GM23338 (cell line): ENCODE data around the gene LGALSL. TPM values are rescaled to one million over a fixed set of nuclear protein-coding genes. Genes with fewer than 3 reads are reported as not detected.

ENCODE experiments used
- ATAC-seq: fragments of 200-7000 bp; cut with Tn5 transposase; 3 replicates; pipeline ENCODE4 v1.9.1; 2020
- DNase-seq: peaks from one replicate; pipeline ENCODE4 v3.0.0-alpha.2; 2015; ENCODE audit warnings: low spot score
- H2AFZ ChIP-seq: fragments of 200-600 bp; sonication (generic); 2 replicates; pipeline ENCODE4 v1.8.0; 2016; ENCODE audit warnings: antibody characterized with exemption, mild to moderate bottlenecking, moderate library complexity
- H3F3A ChIP-seq: fragments of 200-600 bp; sonication (generic); replicated peaks from 2 replicates; pipeline ENCODE4 v1.8.0; 2017; ENCODE audit warnings: antibody characterized with exemption, mixed run types, low read depth
- H3K27ac ChIP-seq: fragments of 200-600 bp; sonication (generic); 2 replicates; pipeline ENCODE4 v1.6.1; 2016; ENCODE audit warnings: low read depth
- H3K27me3 ChIP-seq: fragments of 200-600 bp; sonication (generic); 2 replicates; pipeline ENCODE4 v1.8.0; 2016; ENCODE audit warnings: mild to moderate bottlenecking, mixed run types, moderate library complexity; ENCODE audit not compliant: insufficient read depth
- H3K36me3 ChIP-seq: fragments of 200-600 bp; sonication (generic); 2 replicates; pipeline ENCODE4 v1.8.0; 2016; ENCODE audit warnings: mild to moderate bottlenecking; ENCODE audit not compliant: insufficient read depth
- H3K4me1 ChIP-seq: fragments of 200-600 bp; sonication (generic); 2 replicates; pipeline ENCODE4 v1.8.0; 2016; ENCODE audit warnings: mild to moderate bottlenecking, moderate library complexity; ENCODE audit not compliant: insufficient read depth
- H3K4me2 ChIP-seq: fragments of 200-600 bp; sonication (generic); 2 replicates; pipeline ENCODE4 v1.7.1; 2017; ENCODE audit warnings: mixed run types
- H3K4me3 ChIP-seq: fragments of 200-600 bp; sonication (generic); 2 replicates; pipeline ENCODE4 v1.6.1; 2016; ENCODE audit warnings: mixed run types
- H3K79me2 ChIP-seq: fragments of 200-600 bp; sonication (generic); replicated peaks from 2 replicates; pipeline ENCODE4 v1.8.0; 2017; ENCODE audit warnings: mild to moderate bottlenecking; ENCODE audit not compliant: insufficient read depth
- H3K9me2 ChIP-seq: fragments of 200-600 bp; sonication (generic); 2 replicates; pipeline ENCODE4 v1.8.0; 2017; ENCODE audit not compliant: insufficient read depth
- H4K20me1 ChIP-seq: fragments of 200-600 bp; sonication (generic); replicated peaks from 2 replicates; pipeline ENCODE4 v1.8.0; 2017; ENCODE audit warnings: mild to moderate bottlenecking; ENCODE audit not compliant: insufficient read depth
- H3K27ac Mint-ChIP-seq: 2 replicates; pipeline ENCODE4 v1.8.0; 2020; ENCODE audit warnings: inconsistent platforms, mild to moderate bottlenecking, moderate library complexity, mixed read lengths
- H3K27me3 Mint-ChIP-seq: 3 replicates; pipeline ENCODE4 v1.8.0; 2022; ENCODE audit warnings: low read depth, mild to moderate bottlenecking, moderate library complexity, mixed read lengths, inconsistent platforms; ENCODE audit not compliant: insufficient read depth, poor library complexity
- H3K36me3 Mint-ChIP-seq: 3 replicates; pipeline ENCODE4 v1.8.0; 2021; ENCODE audit warnings: low read depth, mild to moderate bottlenecking, inconsistent platforms, moderate library complexity, mixed read lengths
- H3K4me1 Mint-ChIP-seq: 3 replicates; pipeline ENCODE4 v1.8.0; 2020; ENCODE audit warnings: mild to moderate bottlenecking, inconsistent platforms, mixed read lengths
- H3K4me3 Mint-ChIP-seq: 3 replicates; pipeline ENCODE4 v1.8.0; 2021; ENCODE audit warnings: moderate library complexity, mild to moderate bottlenecking, inconsistent platforms, mixed read lengths
- H3K9me3 Mint-ChIP-seq: 3 replicates; pipeline ENCODE4 v1.8.0; 2020; ENCODE audit warnings: moderate library complexity, mild to moderate bottlenecking, inconsistent platforms, mixed read lengths
- CREB1 ChIP-seq: fragments of 250-450 bp; sonication (Bioruptor Pico); IDR thresholded peaks from 2 replicates; pipeline ENCODE4 v1.5.0; 2020; ENCODE audit warnings: low read depth, mild to moderate bottlenecking, moderate library complexity
- EZH2 ChIP-seq: fragments of 200-600 bp; sonication (generic); IDR thresholded peaks from one replicate; pipeline ENCODE4 v1.8.0; 2017; ENCODE audit warnings: antibody characterized with exemption, mild to moderate bottlenecking, low read depth; ENCODE audit not compliant: unreplicated experiment
- EZH2phosphoT487 ChIP-seq: fragments of 200-600 bp; sonication (generic); IDR thresholded peaks from one replicate; pipeline ENCODE4 v1.8.1; 2018; ENCODE audit warnings: antibody characterized with exemption; ENCODE audit not compliant: unreplicated experiment
- JUNB ChIP-seq: IDR thresholded peaks from one replicate; pipeline ENCODE4 v1.6.1; 2016; ENCODE audit warnings: antibody characterized with exemption; ENCODE audit not compliant: unreplicated experiment
- NANOG ChIP-seq: IDR thresholded peaks from 2 replicates; pipeline ENCODE4 v1.6.1; 2016; ENCODE audit warnings: antibody characterized with exemption, borderline replicate concordance
- POLR2AphosphoS5 ChIP-seq: IDR thresholded peaks from 2 replicates; pipeline ENCODE4 v1.6.1; 2016; ENCODE audit warnings: antibody characterized with exemption, low read depth
- STAT1 ChIP-seq: IDR thresholded peaks from one replicate; pipeline ENCODE4 v1.6.1; 2016; ENCODE audit warnings: antibody characterized with exemption; ENCODE audit not compliant: unreplicated experiment
- ZNF114 ChIP-seq: fragments of 250-450 bp; sonication (Bioruptor Pico); IDR thresholded peaks from 2 replicates; pipeline ENCODE4 v1.5.0; 2020; ENCODE audit warnings: mild to moderate bottlenecking, moderate library complexity
- ZNF331 ChIP-seq: fragments of 250-450 bp; sonication (Bioruptor Pico); IDR thresholded peaks from 2 replicates; pipeline ENCODE4 v1.5.0; 2020; ENCODE audit warnings: low read depth, mild to moderate bottlenecking, moderate library complexity
- polyA plus RNA-seq: library from polyadenylated mRNA; unstranded; fragments of >200 nt; fragmentation: Nextera tagmentation; extraction: Ambion mirVana; gene quantifications from 2 replicates; pipeline ENCODE4 v1.2.1, GENCODE V29; 2016
- total RNA-seq: library from RNA; depleted of rRNA; stranded (reverse); fragments of >200 nt; shearing (Covaris generic); gene quantifications from 2 replicates; pipeline ENCODE4 v1.2.3, GENCODE V29; 2014
- TF ChIP-seq, protein P1 (sequence below), 2 experiments: fragments of 200-600 bp in 1 of 2; sonication (generic) in 1 of 2; conservative IDR thresholded peaks; 2 replicates each; pipeline versions ENCODE4 v1.5.1 to v1.6.1; 2016 to 2017; ENCODE audit warnings: antibody characterized with exemption in 2 of 2, low read depth in 2 of 2, mild to moderate bottlenecking in 2 of 2, moderate library complexity in 1 of 2
- TF ChIP-seq, protein P2 (sequence below): IDR thresholded peaks from 2 replicates; pipeline ENCODE4 v1.6.1; 2016; ENCODE audit warnings: antibody characterized with exemption
- TF ChIP-seq, protein P3 (sequence below): IDR thresholded peaks from one replicate; pipeline ENCODE4 v1.6.1; 2018; ENCODE audit warnings: antibody characterized with exemption; ENCODE audit not compliant: unreplicated experiment
- TF ChIP-seq, protein P4 (sequence below): fragments of 250-450 bp; sonication (Bioruptor Pico); IDR thresholded peaks from 2 replicates; pipeline ENCODE4 v1.5.0; 2020; ENCODE audit warnings: mild to moderate bottlenecking, moderate library complexity

Gene LGALSL
- total and polyA plus RNA-seq, 2 experiments from 2014 or later, result 20.6 to 28.4 TPM

DNA sequence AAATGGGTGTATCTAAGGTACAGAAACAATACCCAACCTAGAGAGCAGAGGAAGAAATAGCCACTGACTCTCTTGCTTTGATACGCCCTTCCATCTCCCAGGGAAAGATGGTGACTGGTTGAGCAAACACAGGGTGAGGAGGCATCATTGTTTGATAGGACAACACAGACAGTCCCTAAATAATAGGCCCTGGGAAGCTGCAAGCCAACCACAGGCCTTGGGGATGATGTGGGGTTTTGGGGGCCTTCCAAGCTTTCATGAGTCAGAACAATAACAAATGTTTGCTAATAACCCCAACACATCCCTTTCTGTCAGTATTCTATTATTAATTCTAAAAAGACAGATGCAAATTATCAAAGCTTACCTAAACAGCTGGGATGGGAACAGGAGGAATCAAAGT lies 9.8 kb downstream of the LGALSL start:
- Histone ChIP-seq H2AFZ (no peak overlapping the region), H4K20me1 (no peaks in the 10 kb centered on the region), H3K4me2 (no peak overlapping the region), H3K27me3 (no peaks in the 10 kb centered on the region), H3K4me1 (0 out of 2 replicates have a peak, but pooled peaks cover 3% of the 10 kb centered on the region), H3K79me2 (no peaks in the 10 kb centered on the region), H3K4me3 (no peak overlapping the region), H3K36me3 (no peaks in the 10 kb centered on the region), H3K9me2 (no peaks in the 10 kb centered on the region), H3K27ac (no peak overlapping the region), H3F3A (no peaks in the 10 kb centered on the region)
- no peak for TF ChIP-seq ZNF331
- no peak for TF ChIP-seq CREB1 (CRISPR knock-in tag)
- TF ChIP-seq JUNB, result no peak
- TF ChIP-seq EZH2, result no peak
- no peak for TF ChIP-seq EZH2phosphoT487
- no peak for TF ChIP-seq POLR2AphosphoS5
- TF ChIP-seq ZNF114 (CRISPR knock-in tag), result no peak
- TF ChIP-seq, protein P1, sequence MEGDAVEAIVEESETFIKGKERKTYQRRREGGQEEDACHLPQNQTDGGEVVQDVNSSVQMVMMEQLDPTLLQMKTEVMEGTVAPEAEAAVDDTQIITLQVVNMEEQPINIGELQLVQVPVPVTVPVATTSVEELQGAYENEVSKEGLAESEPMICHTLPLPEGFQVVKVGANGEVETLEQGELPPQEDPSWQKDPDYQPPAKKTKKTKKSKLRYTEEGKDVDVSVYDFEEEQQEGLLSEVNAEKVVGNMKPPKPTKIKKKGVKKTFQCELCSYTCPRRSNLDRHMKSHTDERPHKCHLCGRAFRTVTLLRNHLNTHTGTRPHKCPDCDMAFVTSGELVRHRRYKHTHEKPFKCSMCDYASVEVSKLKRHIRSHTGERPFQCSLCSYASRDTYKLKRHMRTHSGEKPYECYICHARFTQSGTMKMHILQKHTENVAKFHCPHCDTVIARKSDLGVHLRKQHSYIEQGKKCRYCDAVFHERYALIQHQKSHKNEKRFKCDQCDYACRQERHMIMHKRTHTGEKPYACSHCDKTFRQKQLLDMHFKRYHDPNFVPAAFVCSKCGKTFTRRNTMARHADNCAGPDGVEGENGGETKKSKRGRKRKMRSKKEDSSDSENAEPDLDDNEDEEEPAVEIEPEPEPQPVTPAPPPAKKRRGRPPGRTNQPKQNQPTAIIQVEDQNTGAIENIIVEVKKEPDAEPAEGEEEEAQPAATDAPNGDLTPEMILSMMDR (conservative IDR thresholded peaks at IDR 0.05; ENCODE audit: low read depth in 2 of 2), result no peak
- TF ChIP-seq, protein P2, sequence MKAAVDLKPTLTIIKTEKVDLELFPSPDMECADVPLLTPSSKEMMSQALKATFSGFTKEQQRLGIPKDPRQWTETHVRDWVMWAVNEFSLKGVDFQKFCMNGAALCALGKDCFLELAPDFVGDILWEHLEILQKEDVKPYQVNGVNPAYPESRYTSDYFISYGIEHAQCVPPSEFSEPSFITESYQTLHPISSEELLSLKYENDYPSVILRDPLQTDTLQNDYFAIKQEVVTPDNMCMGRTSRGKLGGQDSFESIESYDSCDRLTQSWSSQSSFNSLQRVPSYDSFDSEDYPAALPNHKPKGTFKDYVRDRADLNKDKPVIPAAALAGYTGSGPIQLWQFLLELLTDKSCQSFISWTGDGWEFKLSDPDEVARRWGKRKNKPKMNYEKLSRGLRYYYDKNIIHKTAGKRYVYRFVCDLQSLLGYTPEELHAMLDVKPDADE, result no peak
- no peak for TF ChIP-seq STAT1
- no peak for TF ChIP-seq NANOG
- TF ChIP-seq, protein P3, sequence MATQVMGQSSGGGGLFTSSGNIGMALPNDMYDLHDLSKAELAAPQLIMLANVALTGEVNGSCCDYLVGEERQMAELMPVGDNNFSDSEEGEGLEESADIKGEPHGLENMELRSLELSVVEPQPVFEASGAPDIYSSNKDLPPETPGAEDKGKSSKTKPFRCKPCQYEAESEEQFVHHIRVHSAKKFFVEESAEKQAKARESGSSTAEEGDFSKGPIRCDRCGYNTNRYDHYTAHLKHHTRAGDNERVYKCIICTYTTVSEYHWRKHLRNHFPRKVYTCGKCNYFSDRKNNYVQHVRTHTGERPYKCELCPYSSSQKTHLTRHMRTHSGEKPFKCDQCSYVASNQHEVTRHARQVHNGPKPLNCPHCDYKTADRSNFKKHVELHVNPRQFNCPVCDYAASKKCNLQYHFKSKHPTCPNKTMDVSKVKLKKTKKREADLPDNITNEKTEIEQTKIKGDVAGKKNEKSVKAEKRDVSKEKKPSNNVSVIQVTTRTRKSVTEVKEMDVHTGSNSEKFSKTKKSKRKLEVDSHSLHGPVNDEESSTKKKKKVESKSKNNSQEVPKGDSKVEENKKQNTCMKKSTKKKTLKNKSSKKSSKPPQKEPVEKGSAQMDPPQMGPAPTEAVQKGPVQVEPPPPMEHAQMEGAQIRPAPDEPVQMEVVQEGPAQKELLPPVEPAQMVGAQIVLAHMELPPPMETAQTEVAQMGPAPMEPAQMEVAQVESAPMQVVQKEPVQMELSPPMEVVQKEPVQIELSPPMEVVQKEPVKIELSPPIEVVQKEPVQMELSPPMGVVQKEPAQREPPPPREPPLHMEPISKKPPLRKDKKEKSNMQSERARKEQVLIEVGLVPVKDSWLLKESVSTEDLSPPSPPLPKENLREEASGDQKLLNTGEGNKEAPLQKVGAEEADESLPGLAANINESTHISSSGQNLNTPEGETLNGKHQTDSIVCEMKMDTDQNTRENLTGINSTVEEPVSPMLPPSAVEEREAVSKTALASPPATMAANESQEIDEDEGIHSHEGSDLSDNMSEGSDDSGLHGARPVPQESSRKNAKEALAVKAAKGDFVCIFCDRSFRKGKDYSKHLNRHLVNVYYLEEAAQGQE, result no peak
- TF ChIP-seq, protein P4, sequence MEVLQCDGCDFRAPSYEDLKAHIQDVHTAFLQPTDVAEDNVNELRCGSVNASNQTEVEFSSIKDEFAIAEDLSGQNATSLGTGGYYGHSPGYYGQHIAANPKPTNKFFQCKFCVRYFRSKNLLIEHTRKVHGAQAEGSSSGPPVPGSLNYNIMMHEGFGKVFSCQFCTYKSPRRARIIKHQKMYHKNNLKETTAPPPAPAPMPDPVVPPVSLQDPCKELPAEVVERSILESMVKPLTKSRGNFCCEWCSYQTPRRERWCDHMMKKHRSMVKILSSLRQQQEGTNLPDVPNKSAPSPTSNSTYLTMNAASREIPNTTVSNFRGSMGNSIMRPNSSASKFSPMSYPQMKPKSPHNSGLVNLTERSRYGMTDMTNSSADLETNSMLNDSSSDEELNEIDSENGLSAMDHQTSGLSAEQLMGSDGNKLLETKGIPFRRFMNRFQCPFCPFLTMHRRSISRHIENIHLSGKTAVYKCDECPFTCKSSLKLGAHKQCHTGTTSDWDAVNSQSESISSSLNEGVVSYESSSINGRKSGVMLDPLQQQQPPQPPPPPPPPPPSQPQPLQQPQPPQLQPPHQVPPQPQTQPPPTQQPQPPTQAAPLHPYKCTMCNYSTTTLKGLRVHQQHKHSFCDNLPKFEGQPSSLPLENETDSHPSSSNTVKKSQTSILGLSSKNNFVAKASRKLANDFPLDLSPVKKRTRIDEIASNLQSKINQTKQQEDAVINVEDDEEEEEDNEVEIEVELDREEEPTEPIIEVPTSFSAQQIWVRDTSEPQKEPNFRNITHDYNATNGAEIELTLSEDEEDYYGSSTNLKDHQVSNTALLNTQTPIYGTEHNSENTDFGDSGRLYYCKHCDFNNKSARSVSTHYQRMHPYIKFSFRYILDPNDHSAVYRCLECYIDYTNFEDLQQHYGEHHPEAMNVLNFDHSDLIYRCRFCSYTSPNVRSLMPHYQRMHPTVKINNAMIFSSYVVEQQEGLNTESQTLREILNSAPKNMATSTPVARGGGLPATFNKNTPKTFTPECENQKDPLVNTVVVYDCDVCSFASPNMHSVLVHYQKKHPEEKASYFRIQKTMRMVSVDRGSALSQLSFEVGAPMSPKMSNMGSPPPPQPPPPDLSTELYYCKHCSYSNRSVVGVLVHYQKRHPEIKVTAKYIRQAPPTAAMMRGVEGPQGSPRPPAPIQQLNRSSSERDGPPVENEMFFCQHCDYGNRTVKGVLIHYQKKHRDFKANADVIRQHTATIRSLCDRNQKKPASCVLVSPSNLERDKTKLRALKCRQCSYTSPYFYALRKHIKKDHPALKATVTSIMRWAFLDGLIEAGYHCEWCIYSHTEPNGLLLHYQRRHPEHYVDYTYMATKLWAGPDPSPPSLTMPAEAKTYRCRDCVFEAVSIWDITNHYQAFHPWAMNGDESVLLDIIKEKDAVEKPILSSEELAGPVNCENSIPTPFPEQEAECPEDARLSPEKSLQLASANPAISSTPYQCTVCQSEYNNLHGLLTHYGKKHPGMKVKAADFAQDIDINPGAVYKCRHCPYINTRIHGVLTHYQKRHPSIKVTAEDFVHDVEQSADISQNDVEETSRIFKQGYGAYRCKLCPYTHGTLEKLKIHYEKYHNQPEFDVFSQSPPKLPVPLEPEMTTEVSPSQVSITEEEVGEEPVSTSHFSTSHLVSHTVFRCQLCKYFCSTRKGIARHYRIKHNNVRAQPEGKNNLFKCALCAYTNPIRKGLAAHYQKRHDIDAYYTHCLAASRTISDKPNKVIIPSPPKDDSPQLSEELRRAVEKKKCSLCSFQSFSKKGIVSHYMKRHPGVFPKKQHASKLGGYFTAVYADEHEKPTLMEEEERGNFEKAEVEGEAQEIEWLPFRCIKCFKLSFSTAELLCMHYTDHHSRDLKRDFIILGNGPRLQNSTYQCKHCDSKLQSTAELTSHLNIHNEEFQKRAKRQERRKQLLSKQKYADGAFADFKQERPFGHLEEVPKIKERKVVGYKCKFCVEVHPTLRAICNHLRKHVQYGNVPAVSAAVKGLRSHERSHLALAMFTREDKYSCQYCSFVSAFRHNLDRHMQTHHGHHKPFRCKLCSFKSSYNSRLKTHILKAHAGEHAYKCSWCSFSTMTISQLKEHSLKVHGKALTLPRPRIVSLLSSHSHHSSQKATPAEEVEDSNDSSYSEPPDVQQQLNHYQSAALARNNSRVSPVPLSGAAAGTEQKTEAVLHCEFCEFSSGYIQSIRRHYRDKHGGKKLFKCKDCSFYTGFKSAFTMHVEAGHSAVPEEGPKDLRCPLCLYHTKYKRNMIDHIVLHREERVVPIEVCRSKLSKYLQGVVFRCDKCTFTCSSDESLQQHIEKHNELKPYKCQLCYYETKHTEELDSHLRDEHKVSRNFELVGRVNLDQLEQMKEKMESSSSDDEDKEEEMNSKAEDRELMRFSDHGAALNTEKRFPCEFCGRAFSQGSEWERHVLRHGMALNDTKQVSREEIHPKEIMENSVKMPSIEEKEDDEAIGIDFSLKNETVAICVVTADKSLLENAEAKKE, result no peak
- peaks cover 2% of the 10 kb centered on the region for H3K27me3 Mint-ChIP-seq
- no peaks in the 10 kb centered on the region for H3K9me3 Mint-ChIP-seq
- DNase-seq (no peak), ATAC-seq (no peak)
- peaks cover 4% of the 10 kb centered on the region; the same call in 1 of the 3 replicates for H3K36me3 Mint-ChIP-seq
- H3K4me3 Mint-ChIP-seq, result no peak overlapping the region
- no peak overlapping the region for H3K27ac Mint-ChIP-seq
- H3K4me1 Mint-ChIP-seq, result peaks cover 25% of the 10 kb centered on the region
